Left renal pelvis (tissue), 4 donors: Measurements from ENCODE around the gene CLNS1A. TPM values are rescaled to one million over a fixed set of nuclear protein-coding genes. Genes with fewer than 3 reads are reported as not detected.

ENCODE experiments used
- polyA plus RNA-seq, 4 donors: library from polyadenylated mRNA; unstranded; fragments of 120-200 nt; gene quantifications; one replicate each; pipeline ENCODE4 v1.2.1, GENCODE V29; 2013; ENCODE audit not compliant: insufficient read length in 4 of 4

Gene CLNS1A
- polyA plus RNA-seq, 4 donors, result 179 to 221 (median 195) TPM

Other genes starting within 250 kb of the CLNS1A start
- gene PAK1, start 163.7 kb downstream of the CLNS1A start, polyA plus RNA-seq, result 10 to 100 TPM; 44.2 to 96.4 (median 87.1) TPM
- gene AQP11, start 47.8 kb downstream of the CLNS1A start, polyA plus RNA-seq, result 1 to 10 TPM; 2.6 to 5.8 (median 3.3) TPM
- 10 to 100 TPM; 62.7 to 75.9 (median 65.5) TPM for gene RSF1, start 182.9 kb upstream of the CLNS1A start, polyA plus RNA-seq
- gene AAMDC, start 183.3 kb upstream of the CLNS1A start, polyA plus RNA-seq, result 10 to 100 TPM; 46.1 to 53.1 (median 48.2) TPM